Kasumi-1 (cell line): ENCODE results near the gene SH3PXD2A.

Experiments used
- DNase-seq, 2 experiments: peaks; one replicate each; lab custom pipeline; 2025; lab: John Stamatoyannopoulos, UW

The SH3PXD2A gene

DNA sequence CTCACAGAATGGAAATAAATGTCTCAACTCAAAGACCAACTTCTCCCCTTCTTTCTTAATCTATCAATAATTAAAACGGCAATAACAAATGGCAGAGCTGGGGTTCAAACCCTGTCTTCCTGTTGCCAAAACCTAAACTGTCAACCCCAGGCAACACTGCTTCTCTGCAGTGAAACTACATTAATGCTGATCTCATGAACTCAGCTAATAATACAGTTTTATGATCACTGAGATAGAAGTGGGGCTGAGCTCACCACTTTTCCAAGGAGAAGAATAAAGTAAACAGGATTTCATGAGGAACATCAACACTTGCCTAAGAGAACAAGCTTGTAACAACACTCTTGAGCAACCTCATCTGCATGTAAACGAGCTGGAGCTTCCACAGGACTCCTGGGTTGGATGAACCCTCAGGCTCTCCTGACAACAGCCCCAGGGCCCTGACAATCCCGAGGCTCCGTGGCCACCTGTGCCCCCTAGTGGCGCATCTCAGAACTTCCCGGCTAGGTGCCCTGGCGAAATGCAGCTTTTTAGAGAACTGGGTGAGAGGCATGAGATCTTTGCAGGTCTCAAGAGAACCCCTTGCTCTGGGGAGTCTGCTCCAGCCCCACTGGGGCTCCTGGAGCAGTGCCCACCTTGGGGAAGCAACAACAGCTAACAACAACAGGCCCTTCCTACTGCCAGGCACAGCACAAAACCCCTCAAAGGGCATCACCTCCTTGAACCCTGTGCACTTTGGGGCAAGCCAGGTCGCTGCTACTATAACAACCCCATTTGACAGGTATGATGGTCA lies 169.3 kb downstream of the SH3PXD2A start:
- peak; percentile 84 to 88 for DNase-seq

DNA sequence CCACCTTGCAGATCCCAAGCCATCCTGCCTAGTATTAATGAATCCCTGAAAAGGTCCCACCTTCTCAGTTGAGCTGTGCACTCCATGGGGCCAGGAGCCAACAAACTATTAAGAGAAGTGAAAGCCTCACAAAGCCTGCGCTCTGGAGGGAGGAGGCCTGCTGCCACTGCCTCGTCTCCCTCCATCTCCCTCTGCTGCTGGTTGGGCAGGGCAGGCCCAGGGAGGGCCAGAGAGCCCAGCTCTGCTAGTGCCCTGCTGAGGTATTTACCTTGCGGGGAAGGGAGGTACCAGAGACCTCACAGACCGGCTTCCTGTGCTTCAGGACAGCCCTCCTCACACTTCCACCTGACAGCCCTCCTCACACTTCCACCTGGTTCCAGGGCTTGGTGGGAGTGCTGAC lies 171.5 kb downstream of the SH3PXD2A start:
- no peak for DNase-seq

DNA sequence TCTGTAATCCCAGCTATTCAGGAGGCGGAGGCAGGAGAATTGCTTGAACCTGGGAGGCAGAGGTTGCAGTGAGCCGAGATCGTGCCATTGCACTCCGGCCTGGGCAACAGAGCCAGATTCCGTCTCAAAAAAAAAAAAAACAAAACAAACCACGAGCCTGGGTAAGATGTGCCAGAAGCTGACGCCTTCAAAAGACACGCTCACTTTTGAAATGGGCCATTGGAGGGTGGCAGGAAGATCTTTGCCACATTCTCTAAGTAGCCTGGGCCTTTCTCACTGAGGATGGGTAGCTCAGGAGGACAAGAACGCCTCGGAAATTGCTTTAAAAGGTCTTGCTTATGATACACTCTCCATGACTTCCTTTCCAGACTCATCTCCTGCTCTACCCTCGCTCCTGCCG lies 172.7 kb downstream of the SH3PXD2A start:
- DNase-seq = no peak

- no peak for DNase-seq
Measured at GRCh38 chr10:103681617-103682399, 173.6 kb downstream of the SH3PXD2A start.

DNA sequence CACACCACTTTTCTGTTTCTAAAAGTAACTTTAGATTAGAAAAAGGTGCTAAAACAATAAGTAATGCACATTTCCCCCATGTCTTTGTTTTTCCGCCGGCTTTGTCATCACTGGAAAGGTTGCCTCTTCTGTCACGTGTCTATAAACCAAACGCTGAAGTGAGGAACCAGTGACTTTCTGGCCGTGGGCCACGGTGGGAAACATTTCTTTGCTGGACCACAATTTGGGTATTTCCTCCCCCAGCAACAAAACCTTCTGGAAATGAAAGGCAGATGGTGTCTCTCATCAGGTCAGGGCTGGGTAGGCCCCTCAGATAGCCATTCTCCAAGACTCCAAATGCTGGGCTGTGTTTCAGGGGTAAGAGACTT lies 174.5 kb downstream of the SH3PXD2A start:
- no peak for DNase-seq

- no peak for DNase-seq
Measured at GRCh38 chr10:103679096-103679790, 176.1 kb downstream of the SH3PXD2A start.

DNA sequence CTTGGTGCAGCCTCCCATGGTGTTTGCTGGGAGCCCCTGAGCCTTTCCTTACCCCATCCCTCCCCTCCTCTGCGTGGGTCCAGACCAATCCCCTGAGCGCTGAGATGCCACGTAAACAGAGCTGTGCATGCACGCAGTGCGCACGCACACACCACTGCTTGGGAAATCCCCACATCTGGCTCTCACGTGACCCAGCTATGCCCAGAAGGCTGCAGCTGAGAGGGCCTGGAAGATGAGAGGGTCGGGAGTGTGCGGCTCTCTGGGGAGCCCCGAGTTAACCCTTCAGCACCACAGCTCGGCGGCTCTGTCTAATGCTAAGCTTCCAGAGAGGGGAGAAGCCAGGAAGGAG lies 177.2 kb downstream of the SH3PXD2A start:
- DNase-seq = no peak

DNA sequence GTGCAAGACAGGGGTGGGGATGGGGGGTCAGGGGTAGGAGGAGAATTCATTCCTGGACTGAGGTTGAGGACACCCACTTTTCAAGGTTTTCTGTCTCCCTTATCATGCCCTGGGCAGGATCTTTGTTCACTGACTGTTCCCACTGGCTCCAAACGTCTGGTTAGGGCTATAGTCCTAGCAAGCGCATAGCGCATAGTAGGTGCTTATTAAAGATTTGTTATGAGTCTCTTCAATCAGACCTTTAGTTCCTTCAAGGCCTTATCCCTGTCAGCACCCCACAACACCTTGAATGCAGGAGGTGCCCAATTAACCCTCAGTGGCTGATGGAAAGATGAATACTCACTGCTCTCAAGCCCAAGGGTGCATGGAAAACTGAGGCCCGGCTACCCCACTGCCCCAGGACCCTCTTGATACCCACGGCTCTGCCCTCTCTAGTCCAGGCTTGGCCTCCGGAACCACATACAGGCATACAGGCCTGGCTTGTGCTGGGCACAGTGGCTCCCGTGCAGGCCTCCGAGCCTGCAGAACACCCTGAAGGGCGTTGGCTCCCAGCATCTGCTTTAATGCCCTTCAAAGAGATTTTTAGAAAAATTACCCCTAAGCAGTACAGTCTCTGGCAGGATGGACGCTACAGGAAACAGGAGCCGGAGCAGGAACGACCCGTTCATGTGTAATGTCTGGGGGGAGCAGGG lies 177.7 kb downstream of the SH3PXD2A start:
- no peak for DNase-seq

DNA sequence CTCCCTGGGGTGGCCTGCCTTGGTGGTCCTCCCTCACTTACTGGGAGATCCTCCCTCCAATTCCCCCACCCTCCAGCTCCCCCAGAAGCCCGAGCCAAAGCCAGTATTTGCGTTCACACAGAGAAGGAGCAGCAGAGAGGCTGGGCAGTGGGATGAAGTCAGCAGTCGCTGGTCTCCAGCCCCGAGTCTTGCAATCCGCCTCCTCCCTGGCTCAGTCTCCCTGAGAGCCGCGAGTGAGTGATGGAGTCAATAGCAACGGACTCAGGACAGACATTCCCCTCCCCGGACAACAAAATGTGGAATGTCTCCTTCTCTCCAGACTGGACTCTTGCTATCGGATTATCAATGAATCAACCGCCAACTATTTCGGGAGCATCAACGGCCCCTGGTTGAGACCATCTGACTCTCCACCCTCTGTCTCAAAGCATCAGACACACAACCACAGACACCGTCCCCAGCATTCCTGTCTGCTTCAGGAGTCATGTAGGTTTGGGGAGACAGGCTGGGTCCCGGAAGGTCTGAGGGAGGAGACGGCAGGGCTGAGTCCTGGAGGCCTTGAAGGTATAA lies 178.4 kb downstream of the SH3PXD2A start:
- DNase-seq = no peak

- no peak for DNase-seq
Measured at GRCh38 chr10:103676058-103676785, 179.2 kb downstream of the SH3PXD2A start.

DNA sequence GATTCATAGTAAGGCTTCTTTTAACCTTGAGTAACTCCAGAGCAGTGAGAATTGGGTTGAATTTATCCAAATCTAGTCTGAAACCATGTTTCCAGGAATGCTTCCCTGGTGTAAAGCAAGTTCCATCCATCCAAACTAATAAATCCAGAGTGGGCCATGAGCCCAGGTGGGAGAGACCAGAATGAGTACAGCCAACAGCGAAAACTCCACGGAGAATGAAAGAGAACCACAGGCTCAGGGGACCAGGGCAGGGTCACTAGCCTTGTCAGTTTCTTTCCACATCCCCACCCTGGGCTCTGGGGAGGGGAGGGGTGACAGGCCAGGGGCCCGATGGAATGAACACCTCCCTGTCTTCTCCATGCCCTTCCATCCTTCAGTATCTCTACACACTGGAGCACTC lies 181.8 kb downstream of the SH3PXD2A start:
- no peak for DNase-seq

DNA sequence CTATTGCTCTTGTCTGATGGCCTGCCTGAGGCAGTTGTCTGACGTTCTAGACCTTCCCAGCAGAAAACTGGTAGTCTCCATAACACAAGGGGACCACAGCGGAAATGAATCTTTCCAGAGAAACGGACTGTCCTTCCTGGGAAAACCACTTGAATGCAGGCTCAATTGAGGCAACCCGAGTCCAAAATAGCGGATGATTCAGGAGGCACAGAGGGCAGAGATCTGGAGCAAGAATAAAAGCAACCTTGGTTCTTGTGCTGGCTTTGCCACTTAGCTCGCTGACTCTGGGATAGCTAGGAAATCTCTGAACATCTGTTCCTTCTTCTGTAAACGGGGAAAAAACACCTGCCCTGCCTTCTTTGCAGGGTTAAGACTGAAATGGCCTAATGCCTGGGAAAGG lies 183.0 kb downstream of the SH3PXD2A start:
- no peak for DNase-seq

- DNase-seq = no peak
Measured at GRCh38 chr10:103671126-103671895, 184.1 kb downstream of the SH3PXD2A start.

DNA sequence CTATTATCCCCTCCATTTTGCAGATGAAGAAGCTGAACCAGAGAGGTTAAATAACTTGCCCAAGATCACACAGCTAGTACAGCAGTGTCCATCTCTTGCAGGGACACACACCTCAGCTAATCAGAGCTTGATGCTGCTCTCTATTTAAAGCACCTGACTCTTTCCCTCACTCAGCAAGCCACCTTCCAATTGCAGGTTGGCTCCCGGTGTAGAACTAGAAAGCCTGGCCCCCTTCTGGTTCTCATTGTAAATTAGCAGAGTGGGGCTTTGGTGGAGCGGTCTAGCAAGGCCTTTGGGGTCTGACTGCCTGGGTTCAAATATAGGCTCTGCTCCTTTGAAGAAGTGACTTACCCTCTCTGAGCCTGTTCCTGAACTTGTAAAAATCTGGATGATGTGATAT lies 185.4 kb downstream of the SH3PXD2A start:
- DNase-seq = no peak

DNA sequence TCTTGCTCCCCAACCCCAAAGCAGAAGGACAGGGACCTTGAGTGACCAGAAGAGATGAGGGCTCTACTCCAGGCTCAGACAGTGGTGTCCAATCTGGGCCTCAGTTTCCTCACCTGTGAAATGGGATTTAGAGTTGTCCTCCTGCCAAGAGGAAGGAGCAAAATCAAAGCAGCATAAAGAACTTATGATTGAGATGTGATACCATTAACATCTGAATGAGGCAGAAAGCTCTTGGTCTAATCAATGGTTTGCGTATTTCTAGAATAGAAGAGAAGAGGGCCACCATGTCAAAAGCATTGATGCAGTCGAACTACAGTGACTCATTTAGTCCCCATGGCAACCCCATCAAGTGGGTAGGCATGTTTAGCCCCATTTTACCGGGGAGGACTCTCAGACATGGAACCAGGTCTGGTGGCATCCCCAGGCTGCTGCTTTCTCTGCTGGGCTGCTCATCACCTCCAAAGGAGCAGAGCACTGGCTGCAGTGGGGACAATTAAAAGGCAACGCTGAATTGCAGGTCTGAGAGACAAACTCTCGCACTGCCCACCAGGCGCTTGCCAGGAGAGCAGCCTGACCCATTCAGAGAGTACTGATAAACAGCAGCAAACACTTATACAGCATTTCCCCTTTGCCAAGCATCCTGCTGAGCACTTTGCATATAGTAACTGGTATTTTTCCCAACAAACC lies 186.0 kb downstream of the SH3PXD2A start:
- DNase-seq = no peak

- peak; percentile 44 to 45 for DNase-seq
Measured at GRCh38 chr10:103668351-103669242, 186.8 kb downstream of the SH3PXD2A start.

DNA sequence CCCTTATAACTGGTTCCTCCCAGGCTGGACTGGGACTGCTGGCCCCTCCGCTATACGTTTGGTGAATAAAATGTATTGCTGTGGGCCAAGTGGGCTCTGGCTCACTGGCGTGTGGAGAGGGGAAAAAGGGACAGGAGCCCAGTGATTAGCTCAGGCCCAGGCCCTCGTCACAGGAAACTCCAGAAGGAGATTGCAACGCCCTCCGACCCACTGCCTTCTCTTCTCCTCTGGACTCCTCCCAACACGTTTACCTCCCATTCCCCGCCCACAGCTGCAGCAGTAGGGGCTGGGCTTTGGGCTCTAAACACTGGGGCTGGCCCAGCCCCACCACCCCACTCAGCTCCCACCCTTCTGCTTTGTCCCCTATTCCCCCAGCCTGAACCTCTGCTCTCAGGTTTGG lies 188.0 kb downstream of the SH3PXD2A start:
- DNase-seq = peak; percentile 20 to 23

DNA sequence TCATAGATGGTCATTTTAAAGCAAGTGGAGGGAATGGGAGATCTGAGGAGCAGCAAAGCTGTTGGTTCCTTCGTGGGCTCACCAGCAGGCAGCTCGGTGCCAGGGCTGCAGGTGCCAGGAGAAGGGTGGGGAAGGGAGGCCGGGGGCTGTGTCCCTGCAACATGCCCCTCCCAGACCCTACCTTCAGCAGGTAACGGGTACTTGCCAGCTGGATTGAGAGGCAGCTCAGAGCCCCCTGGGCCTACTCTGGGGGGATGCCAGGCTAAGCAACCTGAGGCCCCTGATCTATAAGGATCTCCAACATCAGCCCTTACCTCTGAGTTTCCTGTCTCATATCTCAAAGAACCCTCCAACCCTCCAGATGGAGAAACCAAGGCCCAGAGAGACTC lies 188.6 kb downstream of the SH3PXD2A start:
- DNase-seq = no peak
